OCI-LY7 (cell line): Measurements from ENCODE around the gene ZDHHC11B. TPM values are rescaled to one million over a fixed set of nuclear protein-coding genes. Genes with fewer than 3 reads are reported as not detected.

Source experiments
- BruUV-seq: library from RNA; stranded (reverse); fragments of 400-500 nt; replicated peaks from 2 replicates; lab custom pipeline; 2021; lab: Mats Ljungman, UMichigan
- CTCF ChIA-PET: fragments of 300-600 bp; sonication (Branson Sonifier 250); formaldehyde crosslinking; loops from one replicate; lab custom pipeline; 2022; ENCODE audit warnings: antibody characterized with exemption; ENCODE audit not compliant: unreplicated experiment; lab: Charles Lee
- POLR2A ChIA-PET: fragments of 300-600 bp; sonication (Branson Sonifier 250); formaldehyde crosslinking; loops from one replicate; lab custom pipeline; 2022; ENCODE audit warnings: antibody characterized with exemption; lab: Charles Lee
- DNase-seq: peaks from one replicate; pipeline ENCODE4 v3.0.0-alpha.2; 2015; ENCODE audit warnings: low spot score
- H2AFZ ChIP-seq: fragments of 200-600 bp; sonication (generic), shearing (Covaris generic); 2 replicates; pipeline ENCODE4 v1.6.1; 2014; ENCODE audit warnings: mild to moderate bottlenecking, antibody characterized with exemption, low read length, moderate library complexity
- H3K27ac ChIP-seq: fragments of 200-600 bp; sonication (generic); 2 replicates; pipeline ENCODE4 v1.5.1; 2014; ENCODE audit warnings: mixed run types, low read depth, mild to moderate bottlenecking, moderate library complexity, low read length, inconsistent platforms; ENCODE audit not compliant: poor library complexity, severe bottlenecking
- H3K36me3 ChIP-seq: fragments of 200-600 bp; sonication (generic); 2 replicates; pipeline ENCODE4 v1.6.1; 2014; ENCODE audit warnings: mild to moderate bottlenecking, antibody characterized with exemption, low read length, moderate library complexity, mixed read lengths; ENCODE audit not compliant: insufficient read depth
- H3K4me1 ChIP-seq: fragments of 200-600 bp; sonication (generic); 2 replicates; pipeline ENCODE4 v1.5.1; 2014; ENCODE audit warnings: mild to moderate bottlenecking, low read length; ENCODE audit not compliant: insufficient read depth, poor library complexity, severe bottlenecking
- H3K4me2 ChIP-seq: fragments of 200-600 bp; sonication (generic); 2 replicates; pipeline ENCODE4 v1.6.1; 2014; ENCODE audit warnings: mild to moderate bottlenecking, low read length
- H3K4me3 ChIP-seq: fragments of 200-600 bp; sonication (generic); 2 replicates; pipeline ENCODE4 v1.5.1; 2014; ENCODE audit warnings: mild to moderate bottlenecking, low read depth, low read length; ENCODE audit not compliant: poor library complexity, severe bottlenecking
- H3K79me2 ChIP-seq: fragments of 200-600 bp; sonication (generic); 2 replicates; pipeline ENCODE4 v1.6.1; 2016; ENCODE audit warnings: low read depth, mild to moderate bottlenecking, low read length, moderate library complexity, mixed read lengths; ENCODE audit not compliant: insufficient read depth
- H3K9me2 ChIP-seq: fragments of 200-600 bp; sonication (generic); 2 replicates; pipeline ENCODE4 v1.6.1; 2016; ENCODE audit warnings: mild to moderate bottlenecking, low read length, mixed read lengths; ENCODE audit not compliant: insufficient read depth
- H3K9me3 ChIP-seq: fragments of 200-600 bp; sonication (generic); 2 replicates; pipeline ENCODE4 v1.6.1; 2014; ENCODE audit warnings: mild to moderate bottlenecking, mixed run types, low read length, mixed read lengths
- H4K20me1 ChIP-seq: fragments of 200-600 bp; sonication (generic); 2 replicates; pipeline ENCODE4 v1.6.1; 2014; ENCODE audit warnings: mild to moderate bottlenecking, antibody characterized with exemption, low read length, moderate library complexity, mixed read lengths; ENCODE audit not compliant: insufficient read depth
- CTCF ChIP-seq: fragments of 200-600 bp; sonication (generic); conservative IDR thresholded peaks from 2 replicates; pipeline ENCODE4 v1.5.1; 2014; ENCODE audit warnings: mild to moderate bottlenecking, antibody characterized with exemption, low read length, moderate library complexity, mixed read lengths
- EZH2phosphoT487 ChIP-seq: fragments of 200-600 bp; sonication (generic); IDR thresholded peaks from 2 replicates; pipeline ENCODE4 v1.6.1; 2018; ENCODE audit warnings: low read depth, borderline replicate concordance, mild to moderate bottlenecking, mixed run types, antibody characterized with exemption, low read length, moderate library complexity, mixed read lengths
- intact Hi-C: fragments of 100-400 bp; cut with micrococcal nuclease; formaldehyde crosslinking; loops from one replicate; pipeline ENCODE4 v1.10.0; 2022; ENCODE audit not compliant: unreplicated experiment
- total RNA-seq, 2 experiments: library from RNA; depleted of rRNA in 1 of 2; stranded (reverse); fragments of >200 nt in 1 of 2; shearing (Covaris generic) in 1 of 2; gene quantifications; 2 replicates each; pipeline ENCODE4 v1.2.3, GENCODE V29; 2014 to 2022

Gene ZDHHC11B
- total RNA-seq, 2 experiments from 2014 or later: 0.29 TPM; not detected in 1

DNA sequence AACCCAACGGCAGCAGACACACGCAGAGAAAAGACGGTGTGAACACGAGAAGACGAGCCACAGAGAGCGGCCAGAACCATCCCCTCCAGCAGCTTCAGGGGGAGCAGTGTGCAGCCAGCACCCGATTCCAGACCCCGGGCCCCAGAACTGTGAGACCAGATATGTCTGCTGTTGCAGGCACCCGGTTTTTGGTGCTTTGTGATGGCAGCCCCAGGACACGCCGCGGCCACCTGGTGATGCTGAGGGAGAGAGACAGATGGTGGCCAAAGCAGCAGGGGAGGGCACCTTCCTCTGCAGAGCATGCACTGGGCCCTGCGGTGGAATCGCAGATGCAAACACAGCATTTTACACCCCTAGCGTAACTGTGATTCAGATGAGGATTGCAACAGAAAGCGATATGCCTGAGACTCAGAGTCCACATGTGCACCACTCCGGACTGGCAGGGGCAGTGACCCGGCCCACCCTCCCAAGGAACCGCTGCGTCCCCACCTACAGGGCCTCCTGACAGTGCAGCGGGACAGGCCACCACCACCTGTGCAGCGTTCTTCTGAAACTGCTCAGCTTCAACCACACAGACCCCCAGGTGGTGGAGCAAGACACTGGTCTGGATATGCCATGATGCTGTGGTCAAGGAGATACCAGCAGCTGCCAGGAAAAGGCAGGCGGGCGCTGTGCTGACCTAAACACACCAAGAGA, 24.0 kb downstream of the ZDHHC11B start:
- POLR2A ChIA-PET: no interaction called here
- no peaks in the 10 kb centered on the region for H4K20me1 ChIP-seq
- TF ChIP-seq CTCF (no peak), EZH2phosphoT487 (no peak)
- H3K9me3 ChIP-seq: no peaks in the 10 kb centered on the region
- CTCF ChIA-PET: no interaction called here
- no peaks in the 10 kb centered on the region for H3K79me2 ChIP-seq
- H3K9me2 ChIP-seq: no peaks in the 10 kb centered on the region
- BruUV-seq: no TSS peak
- no peak overlapping the region for H3K4me2 ChIP-seq
- H3K4me1 ChIP-seq: no peaks in the 10 kb centered on the region
- H3K27ac ChIP-seq: no peak overlapping the region
- DNase-seq: no peak
- intact Hi-C loops: no loop called here
- no peak overlapping the region for H3K4me3 ChIP-seq
- no peaks in the 10 kb centered on the region for H3K36me3 ChIP-seq
- H2AFZ ChIP-seq: no peak overlapping the region

- BruUV-seq: no TSS peak
- no peaks in the 10 kb centered on the region for H3K9me3 ChIP-seq
- POLR2A ChIA-PET: no interaction called here
Observed at GRCh38 chr5:759781-760362, 24.7 kb downstream of the ZDHHC11B start.

More at GRCh38 chr5:759781-760362, 24.7 kb downstream of the ZDHHC11B start:
- no peaks in the 10 kb centered on the region for H3K4me1 ChIP-seq
- DNase-seq: no peak
- no peak overlapping the region for H3K27ac ChIP-seq
- no peak overlapping the region for H2AFZ ChIP-seq
- no peaks in the 10 kb centered on the region for H3K36me3 ChIP-seq
- no peaks in the 10 kb centered on the region for H4K20me1 ChIP-seq
- CTCF ChIA-PET: no interaction called here
- intact Hi-C loops: loop anchor here (5.0 kb wide), 1 partner anchor 82 kb away; no protein-coding TSS in a partner anchor
- no peak overlapping the region for H3K4me3 ChIP-seq
- TF ChIP-seq CTCF (no peak), EZH2phosphoT487 (no peak)
- H3K4me2 ChIP-seq: no peak overlapping the region
- no peaks in the 10 kb centered on the region for H3K79me2 ChIP-seq
- no peaks in the 10 kb centered on the region for H3K9me2 ChIP-seq
